Embryonic facial prominence (tissue), 1 donor: ENCODE measurements around the gene ABCA1.
"Not testable (repeated sequence)": the region's sequence is repeated elsewhere in the genome, so short reads cannot be mapped to it uniquely, and the experiment has no call there.

Source experiments
- DNase-seq: peaks from one replicate; pipeline ENCODE4 v3.0.0-alpha.2; 2016; ENCODE audit errors: extremely low spot score

ABCA1 gene

GRCh38 chr9:104944871-104945270 is 16.9 kb upstream of the ABCA1 start:
- no peak for DNase-seq

- DNase-seq = no peak
Observed at GRCh38 chr9:104944356-104944755, 16.4 kb upstream of the ABCA1 start.

- DNase-seq = no peak
Observed at GRCh38 chr9:104941597-104941996, 13.6 kb upstream of the ABCA1 start.

- no peak for DNase-seq
Observed at GRCh38 chr9:104936291-104936690, 8.3 kb upstream of the ABCA1 start.

GRCh38 chr9:104935501-104935810 is 7.5 kb upstream of the ABCA1 start:
- DNase-seq = not testable (repeated sequence)

GRCh38 chr9:104934691-104935500 is 6.9 kb upstream of the ABCA1 start:
- DNase-seq = no peak

GRCh38 chr9:104933091-104933490 is 5.1 kb upstream of the ABCA1 start:
- not testable (repeated sequence) for DNase-seq

- no peak for DNase-seq
Observed at GRCh38 chr9:104931256-104931655, 3.3 kb upstream of the ABCA1 start.

GRCh38 chr9:104927216-104927911 is 591 bp downstream of the ABCA1 start:
- DNase-seq = no peak

GRCh38 chr9:104923740-104924139 is 4.2 kb downstream of the ABCA1 start:
- DNase-seq = no peak

- DNase-seq = no peak
Observed at GRCh38 chr9:104923289-104923688, 4.7 kb downstream of the ABCA1 start.

GRCh38 chr9:104922748-104923147 is 5.2 kb downstream of the ABCA1 start:
- not testable (repeated sequence) for DNase-seq

- DNase-seq = no peak
Observed at GRCh38 chr9:104921067-104921741, 6.8 kb downstream of the ABCA1 start.

- no peak for DNase-seq
Observed at GRCh38 chr9:104915753-104916152, 12.2 kb downstream of the ABCA1 start.

GRCh38 chr9:104915049-104915448 is 12.9 kb downstream of the ABCA1 start:
- no peak for DNase-seq

- DNase-seq = no peak
Observed at GRCh38 chr9:104914466-104914865, 13.5 kb downstream of the ABCA1 start.

- DNase-seq = no peak
Observed at GRCh38 chr9:104912606-104913005, 15.3 kb downstream of the ABCA1 start.

- no peak for DNase-seq
Observed at GRCh38 chr9:104911032-104911607, 16.8 kb downstream of the ABCA1 start.

GRCh38 chr9:104907278-104907951 is 20.5 kb downstream of the ABCA1 start:
- DNase-seq = no peak

GRCh38 chr9:104906441-104907277 is 21.3 kb downstream of the ABCA1 start:
- DNase-seq = no peak

GRCh38 chr9:104905931-104906330 is 22.0 kb downstream of the ABCA1 start:
- DNase-seq = no peak
